Measurements from ENCODE around the gene CCNJ.
A peak's percentile ranks its signal among the peaks of the same experiment; 100 is the strongest.

CCNJ gene

DNA sequence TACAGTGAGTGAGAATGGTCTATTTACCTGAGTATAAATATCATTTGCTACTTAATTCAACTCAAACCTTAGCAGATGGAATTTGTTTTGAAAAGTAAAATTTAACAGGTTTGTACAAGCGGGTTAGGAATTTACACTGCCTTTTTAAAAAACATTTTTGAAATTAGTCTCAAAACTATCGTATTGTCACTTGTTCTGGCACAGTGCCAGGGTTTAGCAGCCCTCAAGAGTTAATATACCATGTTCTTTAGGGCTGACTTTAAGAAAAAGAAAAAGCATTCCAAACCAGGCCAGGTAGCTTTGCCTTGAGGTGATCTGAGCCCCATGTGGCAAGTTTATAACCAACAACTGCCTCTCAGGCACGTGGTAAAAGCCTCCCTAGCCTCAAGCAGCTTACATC, 17.8 kb downstream of the CCNJ start:
- DNase-seq = no peak

- DNase-seq = no peak
These were observed 29.3 kb downstream of the CCNJ start for GRCh38 chr10:96072674-96073073.

GRCh38 chr10:96073722-96074121, 30.3 kb downstream of the CCNJ start:
- no peak for DNase-seq

- DNase-seq = no peak
These were observed 31.4 kb downstream of the CCNJ start for GRCh38 chr10:96074776-96075175.

GRCh38 chr10:96075977-96076376, 32.6 kb downstream of the CCNJ start:
- DNase-seq = no peak

- no peak for DNase-seq
These were observed 33.8 kb downstream of the CCNJ start for GRCh38 chr10:96077156-96077555.

- no peak for DNase-seq
These were observed 38.8 kb downstream of the CCNJ start for GRCh38 chr10:96082153-96082552.

GRCh38 chr10:96082748-96083147, 39.4 kb downstream of the CCNJ start:
- no peak for DNase-seq

- DNase-seq = no peak
These were observed 45.7 kb downstream of the CCNJ start for GRCh38 chr10:96089116-96089515.

DNA sequence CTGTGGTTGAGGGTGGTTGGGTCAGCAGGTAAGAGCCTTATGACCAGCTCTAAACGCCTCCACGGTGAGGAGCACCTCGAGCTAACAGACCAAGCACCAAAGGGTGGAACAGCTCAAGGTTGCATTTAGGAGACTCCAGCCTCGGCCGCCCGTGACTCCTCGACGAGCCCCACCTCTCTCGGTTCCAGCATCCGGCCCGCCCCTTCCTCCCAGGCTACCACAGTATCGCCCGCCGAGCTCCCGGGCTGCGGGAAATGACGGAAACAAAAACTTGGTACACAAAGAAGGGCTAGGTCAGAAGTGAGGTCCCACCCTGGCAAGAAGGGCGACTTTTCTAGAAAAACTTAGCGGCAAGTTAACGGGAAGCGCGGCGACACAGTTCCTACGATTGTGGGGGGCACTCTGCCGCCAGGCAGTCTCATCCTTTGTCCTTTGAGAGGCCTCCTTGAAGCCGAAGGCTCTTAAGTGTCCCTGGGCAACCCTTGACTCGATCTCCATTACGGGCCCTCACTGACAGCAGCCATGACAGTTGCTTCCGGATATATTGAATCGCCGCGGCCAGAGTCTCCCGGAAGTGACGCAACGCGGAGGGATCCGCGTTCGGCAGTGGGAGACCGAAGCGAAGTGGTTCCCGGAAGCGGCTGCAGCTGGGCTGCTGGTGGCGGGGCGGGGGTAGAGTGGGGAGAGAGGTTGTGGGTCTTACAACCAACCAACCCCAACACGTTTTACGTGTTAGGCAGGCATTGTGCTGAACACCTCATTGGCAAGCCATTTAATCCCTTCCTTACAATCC, 46.5 kb downstream of the CCNJ start:
- peak; percentile 97 for DNase-seq

DNA sequence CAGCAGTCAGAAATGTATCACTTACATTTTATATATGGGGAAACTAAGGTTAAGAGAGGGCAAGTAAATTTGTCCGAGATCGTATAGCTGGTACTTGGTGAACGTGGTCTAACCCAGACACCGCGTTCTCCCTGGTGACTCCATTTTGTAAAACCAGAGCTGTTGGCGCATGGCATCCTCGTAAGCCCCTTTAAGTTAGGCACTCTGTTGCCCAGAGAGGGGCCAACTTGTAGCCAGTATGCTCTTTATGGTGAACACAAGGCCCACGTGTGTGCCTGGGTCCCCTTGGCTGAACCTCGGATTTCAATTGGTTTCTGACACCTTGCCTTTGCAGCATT, 47.0 kb downstream of the CCNJ start:
- DNase-seq = no peak

- DNase-seq = no peak
These were observed 49.8 kb downstream of the CCNJ start for GRCh38 chr10:96092999-96093767.

DNA sequence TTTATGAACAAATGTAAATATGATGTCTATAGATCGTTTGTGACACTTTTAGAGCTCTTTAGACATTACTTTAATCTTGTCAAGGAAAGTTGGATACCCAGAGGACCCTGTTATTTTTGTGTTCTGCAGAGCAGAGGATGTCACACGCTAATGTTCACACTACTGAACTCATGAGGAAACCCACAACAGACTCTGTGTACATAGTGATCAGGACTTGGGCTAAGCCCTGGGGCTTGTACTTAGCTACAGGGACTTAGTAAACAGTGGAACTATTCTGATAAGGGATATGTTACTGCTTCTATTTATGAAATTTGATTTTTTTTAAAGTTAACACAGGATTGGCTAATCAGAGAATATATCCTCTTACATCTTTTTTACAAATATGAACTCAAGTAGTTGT, 50.6 kb downstream of the CCNJ start:
- DNase-seq = no peak

GRCh38 chr10:96096958-96097357, 53.6 kb downstream of the CCNJ start:
- no peak for DNase-seq

DNA sequence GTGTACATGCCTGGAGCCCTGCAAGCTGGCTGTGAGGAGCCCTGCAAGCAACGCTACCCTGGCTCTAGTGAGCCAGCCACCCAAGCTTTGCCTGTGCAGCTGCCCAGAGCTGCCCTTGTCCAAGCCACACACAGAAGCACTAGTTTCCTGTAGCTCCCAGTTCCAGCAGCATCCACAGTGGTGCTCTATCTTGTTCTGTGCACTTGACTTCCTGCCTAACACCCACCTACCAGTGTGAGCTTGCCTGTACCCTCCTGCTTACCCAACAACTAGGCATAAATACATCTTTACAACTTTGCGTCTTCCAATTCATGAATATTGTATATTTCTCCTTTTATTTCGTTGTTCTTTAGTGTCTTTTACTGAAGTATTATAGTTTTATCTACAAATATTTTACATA, 54.5 kb downstream of the CCNJ start:
- no peak for DNase-seq

DNA sequence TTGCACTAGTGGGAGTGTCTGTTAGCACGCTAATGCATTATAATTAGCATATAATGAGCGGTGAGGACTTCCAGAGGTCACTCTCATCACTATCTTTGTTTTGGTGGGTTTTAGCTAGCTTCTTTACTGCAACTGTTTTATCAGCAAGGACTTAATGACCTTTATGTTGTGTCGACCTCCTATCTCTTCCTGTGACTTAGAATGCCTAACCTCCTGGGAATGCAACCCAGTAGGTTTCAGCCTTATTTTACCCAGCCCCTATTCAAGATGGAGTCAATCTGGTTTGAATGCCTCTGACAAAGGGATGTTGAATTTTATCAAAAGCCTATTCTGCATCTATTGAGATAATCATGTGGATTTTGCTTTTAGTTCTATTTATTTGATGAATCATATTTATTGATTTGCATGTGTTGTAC, 64.2 kb downstream of the CCNJ start:
- no peak for DNase-seq
